Peyer's patch (tissue), 4 donors: Measurements from ENCODE around the gene CRY2.

Source experiments
- CTCF ChIP-seq, 6 experiments: fragments of 450-650 bp in 4 of 6; fragments of 200-600 bp in 2 of 6; sonication (generic) in 1 of 6; IDR thresholded peaks; one replicate each; pipeline ENCODE4 v1.5.1; 2017 to 2019; ENCODE audit warnings: antibody characterized with exemption in 6 of 6, mild to moderate bottlenecking in 3 of 6, moderate library complexity in 1 of 6
- POLR2A ChIP-seq, 2 donors: fragments of 450-650 bp; IDR thresholded peaks; one replicate each; pipeline ENCODE4 v1.5.1; 2017; ENCODE audit warnings: antibody characterized with exemption in 2 of 2, mild to moderate bottlenecking in 2 of 2, moderate library complexity in 2 of 2

GRCh38 chr11:45827123-45827522 is 20.2 kb upstream of the CRY2 start:
- no peak for TF ChIP-seq CTCF (IDR thresholded peaks at IDR 0.05)
- no peak for TF ChIP-seq POLR2A (IDR thresholded peaks at IDR 0.05)
